CD4-positive, alpha-beta T cell treated with Interferon alpha-2 for 1 hour (primary cell): ENCODE results near the gene CYP1B1.
A peak's percentile ranks its signal among the peaks of the same experiment; 100 is the strongest.
"Not testable (repeated sequence)": the region's sequence is repeated elsewhere in the genome, so short reads cannot be mapped to it uniquely, and the experiment has no call there.

Source experiments
- DNase-seq, 2 donors: peaks; one replicate each; pipeline ENCODE4 v3.0.0-alpha.2; 2020 to 2022

The CYP1B1 gene

DNA sequence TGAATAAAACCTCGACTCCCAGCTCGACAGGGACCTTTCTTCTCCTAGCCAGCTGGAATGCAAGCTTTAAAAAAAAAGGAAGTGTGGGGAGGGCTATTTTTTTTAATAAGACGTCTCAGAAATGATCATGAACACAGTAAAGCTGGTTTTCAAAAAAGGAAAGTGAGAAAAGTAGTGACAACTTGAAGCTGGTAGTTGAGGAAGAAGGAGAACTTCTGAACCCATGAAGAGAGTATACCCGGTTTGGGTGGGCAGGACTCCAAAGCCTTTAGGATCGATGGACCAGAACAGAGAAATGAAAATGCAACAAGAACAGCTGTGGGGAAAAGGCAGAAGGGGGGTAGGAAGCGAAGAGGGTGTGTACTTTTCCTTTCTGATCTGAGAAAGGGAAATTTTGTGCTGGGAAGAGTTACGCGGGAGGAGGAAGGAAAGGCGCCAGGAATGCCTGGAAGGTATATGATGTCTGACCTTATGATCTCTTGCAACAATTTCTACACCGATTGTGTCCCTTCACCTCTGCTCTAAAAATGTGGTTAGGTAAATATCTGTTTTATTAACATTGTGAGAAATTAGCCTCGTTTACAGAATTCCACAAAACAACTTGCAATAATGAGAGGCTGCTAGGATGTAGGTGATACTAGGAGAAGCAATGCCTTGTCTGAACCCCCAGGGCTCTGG lies 22.6 kb upstream of the CYP1B1 start:
- no peak for DNase-seq

DNA sequence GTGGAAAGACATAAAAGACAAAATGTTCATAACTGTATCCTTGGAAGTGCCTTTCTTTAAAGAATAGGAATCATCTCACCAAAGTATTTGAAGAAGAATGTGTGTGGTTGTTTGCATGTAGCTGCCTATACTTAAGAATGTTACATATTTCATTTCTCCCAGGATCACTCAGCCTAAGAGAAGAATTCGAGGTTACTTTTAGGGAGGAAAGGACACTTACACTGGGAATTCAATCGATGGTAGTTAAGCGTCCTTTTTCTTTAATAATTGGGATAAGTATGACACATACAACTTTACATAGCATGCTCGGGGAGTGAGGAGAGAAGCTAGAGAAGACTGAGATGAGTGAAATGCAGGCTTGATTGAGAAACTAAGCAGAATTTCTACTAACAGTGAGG lies 22.0 kb upstream of the CYP1B1 start:
- DNase-seq = no peak

DNA sequence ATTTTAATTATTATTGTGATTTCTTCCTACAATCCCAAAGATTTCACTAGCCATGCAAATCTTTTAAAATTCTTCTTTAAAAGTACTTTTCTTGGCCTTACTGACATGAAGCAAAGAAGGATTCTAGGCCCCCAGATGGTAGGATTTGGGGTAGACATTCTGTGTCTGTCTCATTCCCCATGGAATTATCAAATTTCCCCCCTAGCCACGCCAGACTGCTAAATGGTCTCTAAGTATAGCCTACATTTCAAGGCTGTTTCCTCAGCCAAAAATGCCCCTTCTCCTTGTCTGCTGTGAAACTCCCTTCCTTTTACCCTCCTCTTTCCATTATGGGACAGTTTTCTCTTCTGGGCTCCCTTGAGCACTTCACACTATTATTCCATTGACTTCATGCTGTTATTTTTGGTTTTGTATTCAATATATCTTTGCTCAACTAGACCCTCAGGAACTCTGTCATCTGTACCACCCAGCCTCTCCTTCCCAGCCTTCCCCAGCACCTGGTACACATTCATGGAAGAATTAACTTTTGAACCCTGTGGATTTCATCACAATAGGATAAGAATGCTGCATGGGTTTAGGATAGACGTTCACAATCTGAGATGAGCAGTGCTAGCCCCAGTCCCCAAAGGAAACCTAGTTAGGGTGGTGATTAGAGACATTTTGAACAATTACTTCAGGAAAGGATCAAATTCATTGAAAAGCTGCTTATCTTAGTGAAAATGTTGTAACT lies 21.5 kb upstream of the CYP1B1 start:
- no peak for DNase-seq

DNA sequence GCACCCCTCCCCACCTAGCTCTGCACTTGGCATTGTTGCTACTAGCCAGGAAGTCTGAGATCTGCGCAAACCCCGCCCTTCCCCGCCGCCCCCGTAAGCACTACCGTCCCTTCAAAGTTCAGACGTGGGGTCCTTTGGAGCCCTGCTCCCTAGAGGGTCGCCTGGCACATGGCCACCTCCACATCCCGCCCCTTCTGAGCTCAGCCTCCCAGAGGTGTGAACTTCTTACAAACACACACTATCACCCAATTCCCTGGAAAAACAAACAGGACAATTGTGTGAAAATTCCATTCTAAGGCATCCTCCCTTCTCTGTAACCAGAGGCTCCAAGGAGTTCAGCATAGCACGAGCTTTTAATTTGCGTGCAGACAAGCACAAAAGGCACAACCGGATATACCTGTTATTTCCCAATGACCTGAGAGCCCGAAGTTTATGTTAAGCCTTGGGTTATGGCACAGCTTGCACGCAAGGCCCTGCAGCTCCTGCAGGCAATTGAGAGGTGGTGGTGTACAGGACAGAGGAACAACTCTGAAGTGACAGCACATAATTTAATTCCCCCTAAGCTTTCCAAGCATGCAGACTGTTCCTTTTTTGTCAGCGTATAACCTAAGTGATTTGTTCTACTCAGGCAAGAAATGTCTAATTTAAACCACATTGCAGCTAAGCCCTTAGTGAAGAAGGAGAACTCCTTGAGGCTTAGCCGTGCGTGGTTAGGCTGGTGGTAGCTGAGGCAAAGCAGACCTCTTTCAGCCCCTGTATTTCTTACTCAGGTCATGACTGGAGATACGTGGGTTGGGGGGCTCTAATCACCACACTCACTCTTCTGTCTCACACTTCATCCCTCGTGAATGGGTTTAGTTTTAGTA lies 20.3 kb upstream of the CYP1B1 start:
- no peak for DNase-seq

DNA sequence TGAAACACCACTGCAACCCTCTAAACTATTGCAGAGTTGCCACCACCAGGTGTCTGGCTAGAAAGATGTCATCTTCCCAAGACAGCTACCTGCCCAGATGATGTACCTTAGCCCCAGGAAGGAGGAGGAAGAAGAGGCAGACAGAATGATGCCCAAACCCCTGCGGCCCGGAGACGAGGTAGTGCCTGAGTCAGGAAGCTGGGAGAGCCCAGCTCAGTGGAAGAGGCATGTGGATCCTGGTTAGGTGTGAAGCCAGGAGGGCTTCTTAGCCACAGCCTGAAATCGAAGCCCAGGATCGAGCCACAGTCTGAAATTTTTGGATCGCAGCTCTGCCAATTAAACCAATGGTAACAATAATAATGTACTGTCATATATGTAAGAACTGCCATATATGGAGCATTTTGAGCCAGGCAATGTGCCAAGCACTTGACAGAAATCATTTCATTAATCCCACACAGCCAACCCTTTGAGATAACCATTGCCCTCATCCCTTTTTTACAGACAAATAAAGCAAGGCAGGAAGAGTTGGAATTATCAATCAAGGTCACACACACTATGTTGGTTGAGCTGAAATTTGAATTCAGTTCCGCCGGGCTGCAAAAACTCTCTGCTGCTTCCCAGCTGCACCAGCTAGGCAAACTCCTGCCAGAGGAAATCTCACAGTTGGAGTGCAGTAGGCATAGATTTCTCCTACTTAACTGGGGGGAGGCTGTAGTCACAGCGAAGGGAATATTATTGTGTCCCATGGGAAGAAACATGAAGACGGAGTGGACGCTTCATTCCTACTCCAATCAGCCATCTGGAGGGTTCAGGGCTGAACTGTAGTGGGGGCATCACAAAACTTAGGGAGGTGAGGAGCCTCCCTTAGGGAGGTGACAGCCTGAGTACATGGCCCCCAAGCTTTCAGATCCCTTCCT lies 19.4 kb upstream of the CYP1B1 start:
- no peak for DNase-seq

DNA sequence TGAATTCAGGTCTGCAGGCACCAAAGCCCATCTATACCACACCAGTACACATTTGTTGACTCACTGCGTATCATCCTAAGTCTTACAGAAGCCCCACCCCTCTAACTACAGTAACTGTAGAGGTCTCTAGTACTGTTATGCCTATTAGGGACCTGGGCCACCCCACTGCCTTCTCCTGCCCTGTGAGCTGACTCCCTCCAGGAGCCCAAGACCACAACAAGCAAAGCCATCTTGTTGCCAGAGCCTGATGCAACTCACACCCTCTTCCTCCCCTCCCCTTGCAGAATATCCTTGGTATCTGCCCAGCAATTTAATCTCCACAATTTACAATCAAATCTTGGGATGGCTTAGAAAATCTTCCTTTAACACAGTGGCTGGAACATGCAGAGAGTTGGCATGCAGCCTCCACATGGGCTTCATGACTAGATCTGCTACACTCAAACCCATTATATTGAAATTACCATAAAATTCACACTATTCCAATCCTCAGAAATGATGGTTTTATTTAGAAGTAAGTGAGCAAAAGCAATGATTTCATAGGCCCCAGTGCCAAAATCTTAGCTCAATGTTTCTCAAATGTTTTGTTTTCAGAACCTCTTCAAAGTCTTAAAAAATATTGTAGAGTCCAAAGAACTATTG lies 17.7 kb upstream of the CYP1B1 start:
- DNase-seq = no peak

DNA sequence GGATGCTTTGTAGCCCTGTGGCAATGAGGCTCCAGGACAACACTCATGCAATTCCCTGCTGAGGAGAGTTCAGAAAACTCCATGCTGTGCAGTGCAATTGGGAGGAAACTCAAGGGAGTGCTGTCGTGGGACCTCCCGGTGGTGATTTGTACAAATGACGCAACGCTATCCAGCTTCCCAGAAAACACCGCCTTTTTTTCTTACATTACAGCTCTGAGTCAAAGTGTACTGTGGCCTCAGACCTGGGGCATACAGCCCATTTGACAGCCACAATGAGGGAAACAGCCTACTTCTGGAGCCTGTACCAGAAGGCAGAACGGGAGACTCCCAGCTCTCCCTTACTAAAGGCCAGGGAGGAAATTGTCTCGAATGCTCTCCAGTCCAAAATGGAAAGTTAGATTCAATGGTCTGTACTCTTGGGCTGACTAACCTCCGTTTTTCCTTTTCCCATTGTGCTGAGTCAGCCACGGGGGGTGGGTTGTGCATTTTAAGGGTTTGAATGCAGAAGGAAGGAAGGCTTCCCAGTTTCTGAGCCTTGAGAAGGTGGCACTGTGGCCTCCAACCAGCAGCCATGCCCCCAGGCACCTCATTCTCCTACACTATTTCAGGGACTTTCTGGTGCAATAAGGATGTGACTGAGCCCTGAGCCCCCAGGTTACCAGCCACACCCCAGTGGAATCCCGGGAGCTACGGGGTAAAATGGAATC lies 16.4 kb upstream of the CYP1B1 start:
- DNase-seq = no peak

DNA sequence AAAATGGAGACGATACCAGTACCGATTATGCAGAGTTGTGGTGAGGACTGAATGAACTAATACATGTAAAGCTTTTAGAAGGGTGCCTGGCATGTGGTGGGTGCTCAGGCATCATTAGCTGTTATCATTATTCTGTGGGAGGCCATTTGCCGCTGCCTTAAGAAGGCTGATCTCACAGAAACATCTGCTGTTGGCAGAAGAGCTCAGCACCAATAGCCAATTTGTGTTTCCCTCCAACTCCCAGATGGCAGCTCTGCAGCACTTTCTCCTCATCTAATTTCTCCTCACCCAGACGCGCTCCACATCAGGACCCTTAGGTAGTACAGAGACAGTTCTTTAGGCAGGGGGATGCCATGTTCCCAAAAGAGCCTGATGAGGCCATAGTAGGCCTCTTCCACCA lies 15.8 kb upstream of the CYP1B1 start:
- DNase-seq = no peak

DNA sequence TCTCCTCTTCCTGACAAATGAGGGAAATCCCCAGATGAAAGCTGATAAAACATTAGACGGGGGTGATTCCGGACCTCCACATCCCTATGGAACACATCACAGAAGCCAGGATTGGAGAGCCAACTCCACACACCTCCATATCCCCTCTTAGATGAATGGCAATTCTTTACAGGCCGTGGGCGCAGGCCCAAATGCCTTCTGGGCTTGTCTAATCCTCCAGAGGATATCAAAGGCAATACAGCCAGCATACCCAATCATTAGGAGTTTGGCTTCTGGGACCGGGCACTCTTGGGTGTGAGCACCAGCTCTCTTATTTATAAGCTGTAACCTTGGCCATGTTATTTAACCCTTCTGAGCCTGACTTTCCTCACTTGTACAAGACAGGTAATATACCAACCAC lies 15.0 kb upstream of the CYP1B1 start:
- DNase-seq = no peak

DNA sequence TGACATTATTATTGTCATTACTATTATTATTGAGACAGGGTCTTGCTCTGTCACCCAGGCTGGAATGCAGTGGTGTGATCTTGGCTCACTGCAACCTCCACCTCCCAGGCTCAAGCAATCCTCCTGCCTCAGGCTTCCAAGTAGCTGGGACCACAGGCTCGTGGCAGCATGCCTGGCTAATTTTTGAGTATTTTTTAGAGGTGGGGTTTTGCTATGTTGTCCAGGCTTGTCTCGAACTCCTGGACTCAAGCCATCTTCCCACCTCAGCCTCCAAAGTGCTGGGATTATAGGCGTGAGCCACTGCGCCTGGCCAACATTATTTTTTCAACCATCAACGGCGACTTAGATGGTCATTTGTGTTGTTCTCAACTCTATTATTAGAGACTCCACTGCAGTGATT lies 14.3 kb upstream of the CYP1B1 start:
- DNase-seq = not testable (repeated sequence)

DNA sequence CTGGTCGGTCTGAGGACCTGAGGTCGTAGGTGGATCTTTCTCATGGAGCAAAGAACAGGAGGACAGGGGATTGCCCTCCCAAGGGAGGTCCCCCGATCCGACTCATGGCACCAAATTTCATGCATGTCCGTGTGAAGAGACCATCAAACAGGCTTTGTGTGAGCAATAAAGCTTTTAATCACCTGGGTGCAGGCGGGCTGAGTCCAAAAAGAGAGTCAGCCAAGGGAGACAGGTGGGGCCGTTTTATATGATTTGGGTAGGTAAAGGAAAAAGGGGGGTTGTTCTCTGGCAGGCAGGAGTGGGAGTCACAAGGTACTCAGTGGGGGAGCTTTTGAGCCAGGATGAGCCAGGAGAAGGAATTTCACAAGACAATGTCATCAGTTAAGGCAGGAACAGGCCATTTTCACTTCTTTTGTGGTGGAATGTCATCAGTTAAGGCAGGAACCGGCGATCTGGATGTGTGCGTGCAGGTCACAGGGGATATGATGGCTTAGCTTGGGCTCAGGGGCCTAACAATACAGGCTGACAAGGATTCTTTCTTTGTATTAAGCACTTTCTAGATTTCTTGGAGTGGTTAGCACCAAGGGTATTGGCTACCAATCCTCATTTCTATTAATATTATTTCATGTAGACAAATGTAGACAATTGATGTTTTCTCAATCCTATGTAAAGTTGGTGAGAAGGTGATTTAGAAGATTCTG lies 10.2 kb upstream of the CYP1B1 start:
- DNase-seq = not testable (repeated sequence)

DNA sequence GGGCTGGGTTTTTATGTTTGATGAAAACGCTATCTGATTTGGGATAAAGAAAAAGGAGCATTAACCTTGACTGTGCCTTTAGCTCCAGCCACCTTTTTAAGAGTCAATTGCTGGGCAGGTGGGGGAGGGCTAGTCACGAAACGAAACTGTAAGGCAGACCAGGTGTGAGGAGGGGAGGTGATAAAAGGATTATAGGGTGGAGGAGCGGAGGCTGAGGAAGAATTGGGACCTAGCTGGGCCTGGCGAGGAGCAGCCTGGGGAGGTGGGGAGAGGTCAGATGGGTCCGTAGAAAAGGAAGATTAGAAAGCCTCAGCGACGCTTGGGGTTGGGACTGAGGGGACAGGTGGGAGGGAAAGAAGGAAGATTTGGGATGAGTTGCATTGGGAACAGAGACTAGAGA lies 8.6 kb upstream of the CYP1B1 start:
- DNase-seq = not testable (repeated sequence)

DNA sequence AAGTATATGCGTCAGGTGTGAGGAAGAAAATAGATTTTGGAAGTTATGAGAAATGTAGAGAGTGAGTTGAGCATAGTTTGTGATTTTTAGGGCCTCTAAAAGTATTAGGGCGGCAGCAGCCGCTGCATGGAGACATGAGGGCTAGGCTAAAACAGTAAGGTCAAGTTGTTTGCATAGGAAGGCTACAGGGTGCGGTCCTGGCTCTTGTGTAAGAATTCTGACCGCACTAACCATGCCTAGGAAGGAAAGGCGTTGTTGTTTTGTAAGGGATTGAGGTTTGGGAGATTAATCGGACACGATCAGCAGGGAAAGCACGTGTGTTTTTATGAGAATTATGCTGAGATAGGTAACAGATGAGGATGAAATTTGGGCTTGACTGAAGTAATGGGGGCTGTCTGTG lies 6.8 kb upstream of the CYP1B1 start:
- not testable (repeated sequence) for DNase-seq

DNA sequence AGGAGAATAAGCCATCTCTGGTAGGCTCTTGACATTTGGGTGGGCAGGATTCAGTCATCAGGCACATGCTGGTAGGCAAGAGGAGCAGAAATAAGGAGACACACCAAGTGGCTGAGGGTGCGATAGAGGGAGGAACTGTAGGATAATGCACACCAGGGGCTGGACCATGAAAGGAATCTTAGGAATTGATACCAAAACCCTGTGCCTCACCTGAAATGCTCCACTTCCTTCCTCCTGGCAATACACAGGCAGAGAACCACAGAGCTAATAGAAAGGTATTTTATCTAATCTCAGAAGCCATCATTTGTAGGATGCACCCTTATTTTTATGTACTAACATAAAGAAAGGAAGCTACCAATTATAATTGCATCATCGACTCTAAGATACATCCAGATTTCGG lies 4.4 kb upstream of the CYP1B1 start:
- DNase-seq = no peak

DNA sequence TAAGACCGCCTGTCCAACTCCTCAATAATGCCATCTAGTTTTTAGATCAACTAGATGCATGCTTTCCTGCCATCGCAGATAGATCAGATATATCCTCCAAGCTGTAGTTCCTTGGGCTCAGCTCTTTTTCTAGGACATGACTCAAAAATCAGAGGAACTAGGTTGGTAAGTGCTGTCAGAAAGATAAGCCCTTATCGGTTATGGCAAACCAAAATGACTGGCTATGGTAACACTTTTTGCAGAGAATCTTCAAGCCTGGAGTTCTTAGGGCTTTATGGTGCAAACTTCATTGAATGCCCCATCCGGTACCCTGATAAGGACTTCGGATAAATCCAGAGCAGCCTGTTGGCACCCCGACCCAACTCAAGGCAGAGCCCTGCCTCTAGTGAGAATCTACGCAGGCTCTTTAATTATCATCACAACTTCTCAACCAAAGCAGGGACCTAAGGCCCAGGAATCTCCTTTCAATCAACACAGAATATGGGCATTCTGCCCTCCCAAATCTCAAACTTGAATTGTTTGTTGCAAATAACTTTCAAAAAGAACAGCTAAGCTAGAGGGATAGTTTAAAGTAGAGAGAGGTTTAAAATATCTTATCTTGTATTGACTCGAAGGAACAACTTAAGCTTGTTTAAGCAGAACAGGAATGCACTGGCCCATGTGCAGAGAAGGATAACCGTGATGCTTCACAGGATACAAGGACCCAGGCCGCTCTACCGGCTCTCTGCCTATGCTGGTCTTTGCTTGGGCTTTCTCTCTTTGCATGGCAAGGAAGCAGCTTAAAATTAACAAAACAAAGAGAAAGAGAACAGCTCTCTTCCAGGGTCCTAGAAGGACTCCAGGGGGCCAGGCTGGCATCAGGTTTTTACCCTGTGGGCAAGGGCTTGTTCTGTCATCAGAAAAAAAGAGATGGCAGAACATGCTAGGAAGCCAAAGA lies 3.4 kb upstream of the CYP1B1 start:
- no peak for DNase-seq

DNA sequence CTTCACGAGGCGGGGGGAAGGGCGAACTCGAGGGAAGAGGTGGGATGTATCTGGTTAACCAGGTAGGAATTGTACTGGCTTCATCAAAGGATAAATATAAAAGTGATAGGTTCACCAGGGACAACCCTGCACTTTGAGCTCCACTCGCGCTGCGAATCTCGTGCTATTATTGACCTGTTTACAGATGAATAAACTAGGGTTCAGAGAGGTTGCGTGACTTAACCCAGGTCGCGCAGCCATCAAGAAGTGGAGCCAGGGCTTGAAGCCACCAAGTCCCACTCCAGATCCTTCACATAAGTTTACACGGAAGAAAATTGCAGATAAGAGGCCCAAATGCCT lies 1.4 kb upstream of the CYP1B1 start:
- DNase-seq = no peak

DNA sequence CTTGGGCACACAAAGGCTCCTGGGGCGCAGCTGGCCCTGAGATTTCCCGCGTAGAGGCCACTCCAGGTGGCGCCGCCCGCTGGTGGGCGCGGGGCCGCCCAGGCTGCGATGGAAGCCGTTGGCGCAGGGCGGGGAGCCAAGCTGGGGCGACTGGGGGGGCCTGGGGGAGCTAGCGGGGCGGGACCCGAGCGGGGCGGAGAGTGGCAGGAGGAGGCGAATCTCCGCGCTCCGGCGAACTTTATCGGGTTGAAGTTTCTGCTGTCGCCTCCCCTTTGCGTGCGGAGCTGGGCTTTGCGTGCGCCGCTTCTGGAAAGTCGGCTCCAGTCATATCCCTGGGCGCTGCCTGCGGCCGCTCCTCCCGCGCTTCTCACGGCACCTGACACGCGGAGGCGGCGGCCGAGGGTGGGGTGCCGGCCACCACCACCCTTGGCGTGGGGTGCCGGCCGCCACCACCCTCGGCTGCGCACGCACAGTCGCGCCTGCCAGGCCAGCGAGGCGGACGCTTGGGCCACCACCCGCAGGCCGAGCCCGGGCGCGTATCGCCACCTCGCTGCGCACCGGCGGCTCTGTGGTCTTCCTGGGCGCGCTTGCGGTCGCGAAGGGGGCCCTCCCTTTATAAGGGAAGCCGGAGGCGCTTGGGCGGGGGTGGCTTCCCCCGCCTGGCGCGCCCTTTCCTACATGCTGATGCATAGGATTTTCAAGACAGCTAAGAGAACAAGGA lies 919 bp upstream of the CYP1B1 start:
- peak in 1 of 2 donors; percentile 30 for DNase-seq

DNA sequence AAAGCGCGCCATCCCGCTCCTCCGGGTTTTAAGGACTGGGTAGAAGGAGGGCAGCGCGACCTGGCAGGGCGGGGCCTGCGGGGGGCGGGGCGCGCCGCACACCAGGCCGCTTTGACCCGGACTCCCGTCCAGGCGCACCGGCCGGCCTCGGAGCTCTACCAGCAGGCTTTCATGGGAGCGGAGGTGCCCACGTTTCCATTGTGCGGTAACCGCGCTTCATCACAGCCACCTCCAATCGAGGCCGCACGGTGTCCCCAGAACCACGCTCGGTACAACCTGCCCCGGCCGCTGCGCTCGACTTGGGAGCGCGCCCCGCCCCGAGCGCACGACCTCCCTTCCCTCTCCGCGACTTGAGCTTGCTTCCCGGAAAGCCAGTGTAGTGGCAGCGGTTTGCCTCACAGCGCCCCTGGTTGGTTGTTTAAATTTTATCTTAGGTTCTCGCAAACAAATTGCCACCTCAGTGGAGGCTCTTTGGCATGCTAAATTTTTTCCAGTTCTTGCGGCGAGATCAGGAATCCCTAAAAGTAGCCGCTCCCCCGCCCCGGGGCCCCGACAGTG lies 280 bp upstream of the CYP1B1 start:
- peak; percentile 5 to 48 for DNase-seq
